SKM-1 treated with dmso at 0.1 percent for 144 hours (cell line): Measurements from ENCODE around the gene TRIP6.

Source experiments
- DNase-seq: peaks from one replicate; lab custom pipeline; 2025; ENCODE audit not compliant: unreplicated experiment; lab: John Stamatoyannopoulos, UW

Gene TRIP6

DNA sequence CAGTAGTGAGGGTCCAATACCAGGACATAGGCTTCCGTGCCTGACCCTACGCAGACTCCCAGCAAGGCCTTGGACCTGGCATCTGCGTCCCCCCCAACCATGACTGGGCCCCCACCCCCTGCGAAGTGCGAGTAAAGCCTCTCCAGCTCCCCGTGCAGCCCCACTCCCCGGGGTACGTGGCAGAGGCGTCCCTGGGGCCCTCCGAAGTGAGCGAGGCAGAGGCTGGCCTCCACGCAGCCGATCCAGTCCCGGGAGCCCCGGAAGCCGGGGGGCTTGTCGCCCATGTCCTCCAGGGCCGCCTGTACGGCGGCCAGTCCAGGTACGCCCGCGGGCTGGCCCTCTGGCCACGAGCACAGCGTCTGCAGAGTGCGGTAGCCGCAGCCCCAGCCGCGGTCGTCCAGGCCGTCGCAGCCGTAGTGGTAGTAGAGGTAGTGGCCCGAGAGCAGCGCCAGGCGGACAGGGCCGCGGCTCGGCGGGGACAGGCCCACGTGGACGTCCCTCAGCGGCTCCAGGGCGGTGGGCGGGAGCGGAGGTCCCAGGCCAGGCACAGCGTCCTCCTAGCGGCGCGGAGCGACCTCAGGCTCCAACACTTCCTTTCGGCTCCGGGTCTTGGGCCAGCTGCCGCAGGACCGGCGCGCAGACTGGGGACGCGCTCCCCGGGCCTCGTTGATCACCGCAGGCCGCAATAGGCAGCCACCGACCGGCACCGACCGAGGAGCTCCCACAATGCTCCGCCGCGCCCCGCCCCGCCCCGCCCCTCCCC, 22.0 kb downstream of the TRIP6 start, which contains the start of gene UFSP1:
Gene UFSP1 (minus strand): TSS at position 728 of the 763 bp plus-strand sequence. CDS start 444 bp downstream, at position 284.
- no peak for DNase-seq

DNA sequence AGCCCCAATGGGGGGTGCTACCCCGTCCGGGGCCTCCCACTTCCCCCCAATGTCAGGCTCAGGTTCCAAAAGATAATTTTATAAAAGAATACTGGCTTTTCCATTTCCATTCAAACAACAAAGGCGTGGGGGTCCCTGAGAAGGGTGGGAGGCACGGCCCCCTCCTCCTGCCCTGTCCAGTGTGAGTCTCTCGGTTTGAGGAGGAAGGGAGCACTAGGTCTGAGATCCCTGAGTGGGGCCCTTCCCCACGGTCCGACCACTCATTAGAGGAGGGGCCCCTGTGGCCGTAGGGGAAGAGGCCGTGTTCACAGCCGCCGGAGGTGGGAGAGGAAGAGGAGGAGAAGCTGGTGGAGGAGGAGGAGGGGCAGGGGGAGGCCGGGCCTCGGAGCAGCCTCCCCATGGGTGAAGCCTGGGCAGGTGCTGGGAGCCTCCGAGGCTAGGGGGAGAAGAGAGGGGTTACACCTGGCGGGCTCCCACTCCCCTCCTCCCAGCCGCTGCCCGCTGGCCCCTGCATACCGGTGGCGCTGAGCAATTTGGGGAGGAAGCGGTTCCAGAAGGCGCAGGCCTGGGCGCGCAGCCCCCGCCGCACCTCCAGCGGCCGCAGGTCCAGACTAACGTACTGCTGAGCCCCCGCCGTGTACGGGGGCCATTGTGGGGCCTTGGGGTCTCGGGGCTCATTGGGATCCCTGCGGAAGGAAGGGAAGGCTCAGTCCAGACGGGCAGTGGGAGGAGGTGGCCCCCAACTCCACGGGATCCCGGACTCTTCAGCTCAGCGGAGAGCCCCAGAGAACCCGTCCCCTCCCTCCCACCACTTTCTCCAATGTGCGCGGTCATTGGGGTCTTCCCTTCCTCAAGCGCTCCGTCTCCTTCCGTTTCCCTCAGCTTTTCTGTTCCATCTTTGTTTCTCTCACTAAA, 23.7 kb downstream of the TRIP6 start:
- DNase-seq, result no peak

DNA sequence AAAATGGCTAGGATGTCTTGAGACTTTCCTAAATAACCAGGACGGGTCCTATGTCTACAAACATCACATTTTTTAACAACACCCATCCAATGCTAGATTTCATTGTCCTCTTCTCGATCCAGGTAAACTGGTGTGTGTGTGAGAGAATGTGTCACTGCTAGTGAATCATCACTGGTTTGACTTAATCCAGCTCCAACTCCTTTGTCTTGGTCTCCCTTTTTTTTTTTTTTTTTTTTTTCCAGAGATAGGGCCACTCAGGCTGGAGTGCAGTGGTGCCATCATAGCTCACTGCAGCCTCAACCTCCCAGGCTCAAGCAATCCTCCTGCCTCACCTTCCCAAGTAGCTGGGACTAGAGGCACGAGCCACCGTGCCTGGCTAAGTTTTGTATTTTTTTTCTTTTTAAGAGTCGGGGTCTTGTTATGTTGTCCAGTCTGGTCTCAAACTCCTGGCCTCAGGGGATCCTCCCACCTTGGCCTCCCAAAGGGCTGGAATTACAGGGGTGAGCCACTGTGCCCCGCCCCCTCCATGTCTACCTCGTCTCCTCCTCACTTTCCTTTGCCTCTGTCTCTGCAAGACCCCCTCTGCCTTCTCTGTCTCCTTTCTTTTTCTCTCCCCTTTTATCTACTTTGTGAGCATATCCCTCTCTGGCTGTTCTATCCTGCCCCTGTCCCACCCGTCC, 24.5 kb downstream of the TRIP6 start:
- DNase-seq, result no peak

DNA sequence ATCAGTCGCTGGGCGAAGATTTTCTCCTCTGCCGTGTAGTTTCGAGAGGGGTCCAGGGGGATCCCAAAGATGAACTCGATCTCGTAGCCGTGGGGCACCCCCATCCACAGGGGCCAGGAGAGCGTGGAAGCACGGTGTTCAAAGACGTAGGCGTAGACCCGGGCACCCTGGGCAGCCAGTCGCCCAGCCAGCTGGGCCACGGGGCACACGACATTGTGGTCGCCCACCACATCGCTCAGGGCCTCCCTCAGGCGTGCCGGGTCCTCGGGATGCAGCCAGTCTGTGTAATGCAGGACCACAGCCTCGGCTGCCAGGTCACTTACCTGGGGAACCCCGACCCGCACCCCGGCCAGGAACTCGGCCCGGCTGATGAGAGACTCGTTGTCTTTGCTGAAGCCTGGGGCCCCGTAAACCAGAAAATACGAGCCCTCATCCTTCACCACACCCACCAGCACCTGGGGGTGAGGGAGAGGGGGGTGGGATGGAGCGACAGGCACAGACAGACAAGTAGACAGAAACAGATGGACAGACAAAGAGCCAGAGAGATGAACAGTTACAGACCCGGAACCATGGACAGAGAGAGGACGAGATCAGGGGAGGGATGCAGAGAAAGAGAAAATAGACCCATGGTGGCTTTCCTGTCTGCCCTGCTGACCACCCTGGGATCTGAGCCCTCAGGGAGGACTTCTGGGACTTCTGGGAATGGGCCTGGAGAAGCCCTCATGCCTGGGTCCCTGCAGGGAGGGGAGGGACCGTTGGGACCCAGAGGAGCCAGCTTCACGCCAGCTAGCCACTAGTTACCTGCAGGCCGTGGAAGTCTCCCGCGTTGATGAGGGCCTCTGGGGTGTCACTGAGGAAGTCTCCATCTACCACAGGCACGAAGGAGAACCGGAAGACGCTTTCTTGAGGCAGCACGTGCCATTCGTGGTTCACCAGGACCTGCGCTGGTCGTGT, 25.5 kb downstream of the TRIP6 start:
- no peak for DNase-seq

DNA sequence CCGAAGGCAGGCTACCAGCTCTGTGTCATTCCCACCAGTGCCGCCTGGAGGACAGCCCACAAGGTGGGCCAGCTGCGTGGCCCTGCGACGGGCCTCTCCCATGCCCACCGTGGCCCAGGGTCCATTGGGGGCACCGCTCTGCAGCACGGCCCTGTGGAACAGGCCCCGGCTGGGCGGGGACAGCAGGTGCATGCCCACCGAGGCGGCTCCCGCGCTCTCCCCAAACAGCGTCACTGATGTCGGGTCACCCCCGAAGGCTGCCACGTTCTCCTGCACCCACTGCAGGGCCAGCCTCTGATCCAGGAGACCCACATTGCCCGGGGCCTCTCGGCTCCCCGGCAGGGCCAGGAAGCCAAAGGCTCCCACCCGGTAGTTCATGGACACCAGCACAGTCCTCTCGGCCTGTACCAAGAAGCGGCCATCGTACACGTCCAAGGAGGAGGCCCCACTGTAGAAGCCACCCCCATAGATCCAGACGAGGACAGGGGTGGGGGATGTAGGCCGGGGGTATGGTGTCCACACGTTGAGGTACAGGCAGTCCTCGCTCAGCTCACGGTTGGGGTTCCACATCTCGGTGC, 26.2 kb downstream of the TRIP6 start:
- DNase-seq, result no peak

DNA sequence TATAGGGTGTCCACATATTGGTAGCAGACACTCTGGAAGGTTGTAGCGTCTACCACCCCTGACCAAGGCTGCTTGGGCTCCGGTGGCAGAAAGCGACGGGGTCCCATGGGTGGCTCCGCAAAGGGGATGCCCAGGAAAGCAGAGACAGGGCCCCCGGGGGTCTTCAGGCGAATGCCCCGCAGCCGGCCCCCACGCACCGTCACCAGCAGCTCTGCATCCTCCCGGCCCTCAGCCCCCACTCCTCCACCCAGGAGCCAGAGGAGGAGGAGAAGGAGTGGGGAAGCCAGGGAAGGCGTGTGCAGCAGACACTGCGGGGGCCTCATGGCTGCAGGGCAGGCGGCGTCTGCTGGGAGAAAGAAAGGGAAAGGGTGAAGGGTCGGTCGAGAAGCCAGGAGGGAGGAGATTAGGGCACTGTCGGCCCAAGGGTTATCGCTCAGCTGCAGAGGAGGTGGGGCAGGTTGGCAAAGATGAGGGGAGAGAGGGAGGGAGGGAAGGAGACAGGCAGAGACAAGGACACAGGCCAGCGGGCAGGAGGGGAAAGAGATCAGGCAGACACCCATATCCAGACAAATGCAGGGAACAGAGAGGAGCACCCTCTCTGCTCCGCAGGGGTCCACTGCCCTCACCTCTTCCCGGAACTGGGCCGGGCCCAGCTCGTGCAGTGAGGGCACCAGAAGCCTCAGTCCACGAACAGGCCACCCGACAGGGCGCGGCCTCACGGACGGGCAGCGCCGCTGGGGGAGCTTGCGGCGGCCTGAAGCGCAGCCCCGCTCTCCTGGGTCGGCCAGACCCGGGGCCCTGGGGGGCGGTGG, 26.9 kb downstream of the TRIP6 start:
- no peak for DNase-seq

DNA sequence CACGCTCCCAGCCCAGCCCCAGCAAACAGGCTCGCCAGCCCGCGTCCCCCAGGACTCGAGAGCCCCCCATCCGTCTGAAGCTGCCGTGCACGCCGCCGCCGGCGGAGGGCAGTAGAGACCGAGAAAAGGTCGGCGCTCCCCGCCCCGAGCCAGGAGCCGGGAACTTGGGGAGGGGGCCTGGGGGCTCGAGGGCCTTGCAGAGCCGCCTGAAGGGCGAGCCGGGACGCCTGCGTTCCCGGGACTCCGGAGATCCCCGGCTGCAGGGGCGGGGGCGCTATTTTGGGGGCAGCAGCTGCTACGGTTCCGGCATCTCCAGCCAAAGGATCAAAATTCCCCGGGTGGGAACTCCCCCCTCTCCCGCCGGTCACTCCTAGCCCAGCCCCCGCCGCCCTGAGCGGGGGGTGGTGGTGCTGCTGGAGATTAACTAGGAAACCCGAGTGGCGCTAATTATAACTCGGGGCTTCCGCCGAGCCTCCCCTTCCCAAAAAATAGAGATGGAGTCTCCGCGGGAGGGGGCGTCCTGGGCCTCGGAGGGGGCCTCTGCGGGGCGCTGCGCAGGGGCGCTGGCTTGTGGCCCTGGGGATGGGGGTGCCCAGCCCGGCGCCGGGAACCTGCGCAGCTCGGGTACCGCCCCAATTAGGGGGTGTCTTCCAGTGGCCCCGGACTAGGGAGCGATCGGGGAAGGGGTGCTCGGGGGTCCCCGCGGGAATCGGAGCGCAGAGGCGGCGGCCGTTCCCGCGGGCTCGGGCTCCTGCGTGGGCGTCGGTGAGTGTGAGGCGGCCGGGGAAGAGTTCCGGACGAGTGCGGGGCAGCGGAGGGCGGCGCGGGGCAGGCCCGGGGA, 27.9 kb downstream of the TRIP6 start:
- peak; percentile 10 for DNase-seq

DNA sequence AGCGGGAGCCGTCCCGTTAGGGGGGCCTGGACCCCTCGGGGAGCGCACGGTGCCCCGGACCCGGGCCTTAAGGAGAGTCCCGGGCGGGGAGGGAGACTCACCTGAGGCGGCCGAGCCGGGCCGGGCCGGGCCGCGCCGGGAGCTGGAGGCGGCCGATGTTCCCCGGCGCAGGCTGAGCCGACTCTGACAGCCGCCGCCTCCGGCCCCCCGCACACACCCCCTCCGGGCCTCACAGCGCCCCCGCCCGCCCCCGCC, 28.4 kb downstream of the TRIP6 start, which contains the start of gene ACHE:
Gene ACHE (minus strand): TSS at position 188 of the 255 bp plus-strand sequence. CDS start 1,656 bp downstream, outside the sequence.
- DNase-seq, result no peak

DNA sequence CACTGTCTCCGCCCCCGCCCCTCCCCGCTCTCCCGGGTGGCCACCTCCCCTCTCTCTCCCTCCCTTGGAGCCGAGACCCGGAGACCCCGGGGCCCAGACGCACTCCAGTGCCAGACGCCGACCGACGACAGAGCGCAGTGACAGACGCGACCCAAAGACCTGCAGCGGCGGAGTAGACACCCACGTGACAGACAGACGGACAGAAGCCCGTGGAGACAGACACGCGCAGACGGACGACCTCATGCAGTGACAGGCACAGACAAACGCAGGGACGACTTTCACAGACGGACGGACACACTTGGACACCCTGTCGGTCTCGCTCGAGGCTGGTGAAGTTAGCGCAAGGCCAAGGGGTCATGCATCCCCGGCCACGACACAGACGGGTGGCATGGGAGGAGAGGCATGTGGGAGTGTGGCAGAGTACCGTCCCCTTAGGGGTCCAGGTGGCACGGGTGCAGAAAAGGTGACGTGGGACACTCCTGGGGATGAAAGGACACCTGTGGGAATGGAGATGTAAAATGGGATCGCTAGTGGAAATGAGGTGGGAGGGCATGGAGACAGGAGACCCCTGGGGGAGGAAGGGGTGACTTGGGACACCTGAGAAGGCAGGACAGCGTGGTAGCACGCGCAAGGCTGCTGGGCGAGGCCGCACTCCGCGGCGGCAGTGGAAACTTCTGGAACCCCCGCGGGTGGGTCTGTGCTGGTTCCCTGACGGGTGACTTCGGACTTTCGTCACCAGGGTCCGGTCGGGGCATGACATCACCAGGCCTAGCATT, 29.0 kb downstream of the TRIP6 start:
- peak; percentile 26 for DNase-seq

DNA sequence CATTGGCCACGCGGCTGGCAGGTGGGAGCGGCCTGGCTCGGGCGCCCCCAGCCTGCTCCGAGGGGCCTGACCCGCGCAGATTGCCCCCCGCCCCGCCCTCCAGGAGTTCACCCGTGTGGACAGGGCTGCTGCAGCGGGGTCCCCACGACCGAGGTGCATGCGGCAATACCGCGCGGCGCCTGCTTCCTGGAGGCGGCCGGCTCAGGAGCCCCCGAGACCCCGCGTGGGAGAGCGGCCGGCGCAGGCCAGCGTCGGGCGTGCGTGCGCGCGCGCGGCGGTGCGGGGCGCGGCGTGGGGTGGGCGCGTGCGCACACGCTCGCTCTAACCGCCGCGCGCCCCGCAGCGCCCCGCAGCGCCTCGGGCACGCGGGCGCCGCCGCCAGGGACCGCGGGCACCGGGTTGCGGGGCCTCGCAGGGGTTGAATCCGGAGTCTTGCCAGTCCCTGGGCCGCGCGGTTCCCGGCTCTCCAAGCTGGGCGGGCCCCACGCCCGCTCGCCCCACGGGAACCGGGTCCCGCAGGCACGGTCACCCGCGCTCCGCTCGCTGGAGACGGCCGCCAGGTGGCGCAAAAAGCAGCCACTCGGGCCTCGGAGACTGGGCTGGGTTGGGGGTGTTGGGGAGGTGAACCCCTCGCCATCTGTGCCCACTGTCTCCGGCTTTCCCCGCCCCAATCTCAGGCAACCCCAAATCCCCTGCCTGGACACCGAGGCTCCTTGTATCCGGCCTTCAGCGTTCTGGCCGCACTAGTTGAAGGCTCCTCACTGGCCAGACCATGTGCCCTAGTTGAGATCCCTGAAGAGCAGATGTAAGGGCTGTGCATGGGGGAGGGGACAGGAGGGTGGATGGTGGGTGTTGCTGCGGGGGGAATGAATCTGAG, 29.8 kb downstream of the TRIP6 start:
- peak; percentile 28 for DNase-seq

DNA sequence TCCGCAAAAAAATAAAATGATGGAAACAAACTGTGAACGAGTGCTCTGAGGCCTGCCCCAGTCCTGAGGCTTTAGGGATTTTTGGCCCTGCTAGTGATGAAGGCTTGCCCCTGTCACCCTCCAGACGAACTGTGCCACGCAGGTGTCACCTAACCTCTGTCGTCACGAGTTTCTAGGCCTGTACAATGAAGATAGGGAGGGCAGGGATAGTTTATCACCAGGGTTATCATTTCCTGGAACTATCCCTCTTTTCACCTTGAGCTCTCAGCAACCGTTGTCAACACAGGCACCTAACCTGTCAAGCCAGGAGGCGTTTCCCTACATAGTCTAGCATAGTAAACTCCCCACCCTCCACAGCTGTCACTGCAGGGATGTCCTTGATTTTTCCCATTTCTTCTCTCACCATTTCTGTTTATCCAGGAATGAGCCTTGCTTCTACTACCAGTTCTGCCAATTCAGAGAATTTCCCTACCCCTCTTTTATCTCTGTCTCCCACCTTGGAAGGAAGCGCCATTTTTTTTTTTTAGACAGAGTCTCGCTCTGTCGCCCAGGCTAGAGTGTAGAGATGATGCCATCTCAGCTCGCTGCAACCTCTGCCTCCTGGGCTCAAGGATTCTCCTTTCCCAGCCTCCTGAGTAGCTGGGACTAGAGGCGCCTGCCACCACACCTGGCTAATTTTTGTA, 30.7 kb downstream of the TRIP6 start:
- no peak for DNase-seq

DNA sequence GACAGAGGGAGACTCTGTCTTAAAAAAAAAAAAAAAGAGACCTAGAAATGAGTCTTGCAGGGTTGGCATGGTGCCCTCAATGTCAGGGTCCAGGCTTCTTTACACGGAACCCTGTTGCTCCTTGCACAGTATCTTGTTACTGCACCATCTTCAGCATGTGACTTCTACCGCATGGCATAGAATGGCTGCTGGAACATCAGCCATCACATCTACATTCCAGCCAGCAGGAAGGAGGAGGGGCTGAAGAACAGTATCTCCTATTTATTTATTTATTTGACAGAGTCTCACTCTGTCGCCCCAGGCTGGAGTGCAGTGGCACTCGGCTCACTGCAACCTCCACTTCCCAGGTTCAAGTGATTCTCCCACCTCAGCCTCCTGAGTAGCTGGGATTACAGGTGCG, 32.2 kb downstream of the TRIP6 start:
- no peak for DNase-seq

DNA sequence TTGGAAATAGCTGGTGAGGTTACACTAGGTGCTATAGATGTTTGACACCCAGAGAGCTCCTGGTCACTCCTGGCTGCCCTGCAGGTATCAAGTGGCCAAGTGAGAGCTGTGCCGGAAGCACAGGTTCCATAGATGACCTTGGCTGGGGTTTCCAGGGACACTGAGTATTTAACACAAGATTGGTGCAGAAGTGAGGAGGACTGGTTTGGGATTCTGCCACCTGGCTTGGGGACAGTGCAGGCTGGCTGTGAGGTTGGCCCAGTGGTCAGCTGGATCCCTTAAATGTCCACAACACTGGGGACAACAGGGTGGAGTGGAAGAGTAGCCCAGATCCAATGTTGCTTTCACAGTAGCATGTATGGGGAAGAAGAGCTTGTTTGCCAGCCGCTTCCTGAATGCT, 33.8 kb downstream of the TRIP6 start:
- DNase-seq, result no peak

DNA sequence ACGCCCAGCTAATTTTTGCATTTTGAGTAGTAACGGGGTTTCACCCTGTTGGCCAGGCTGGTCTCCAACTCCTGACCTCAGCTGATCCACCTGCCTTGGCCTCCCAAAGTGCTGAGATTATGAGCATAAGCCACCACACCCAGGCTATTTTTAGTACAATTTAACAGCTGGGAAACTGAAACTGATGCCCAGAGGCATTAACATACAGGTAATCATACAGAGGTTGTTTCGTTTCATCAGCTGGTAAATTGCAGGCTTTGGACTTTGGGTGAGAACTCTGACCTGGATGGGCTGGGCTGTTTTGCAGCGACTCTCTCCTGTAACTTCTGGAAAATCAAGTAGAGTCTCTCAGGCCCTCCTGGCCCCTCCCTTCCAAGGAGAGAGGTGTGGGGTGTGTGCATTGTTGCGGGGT, 34.7 kb downstream of the TRIP6 start:
- DNase-seq, result no peak

DNA sequence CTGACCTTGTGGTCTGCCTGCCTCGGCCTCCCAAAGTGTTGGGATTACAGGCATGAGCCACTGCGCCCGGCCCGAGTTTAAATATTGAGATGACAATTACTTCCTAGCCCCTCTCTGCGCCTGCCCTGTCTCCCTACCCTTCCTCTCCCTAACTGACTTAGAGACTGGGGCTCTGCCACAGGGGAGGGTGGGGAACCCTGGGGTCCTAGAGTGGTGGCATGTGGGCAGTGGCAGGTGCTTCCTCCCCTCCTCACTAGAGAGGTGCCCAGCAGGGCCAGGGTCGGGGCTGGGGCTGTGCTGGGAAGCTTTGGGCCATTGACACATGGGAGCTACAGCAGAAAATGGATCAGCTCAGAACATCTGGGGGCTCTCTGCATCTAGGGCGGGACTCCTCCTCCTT, 35.5 kb downstream of the TRIP6 start:
- DNase-seq, result no peak

DNA sequence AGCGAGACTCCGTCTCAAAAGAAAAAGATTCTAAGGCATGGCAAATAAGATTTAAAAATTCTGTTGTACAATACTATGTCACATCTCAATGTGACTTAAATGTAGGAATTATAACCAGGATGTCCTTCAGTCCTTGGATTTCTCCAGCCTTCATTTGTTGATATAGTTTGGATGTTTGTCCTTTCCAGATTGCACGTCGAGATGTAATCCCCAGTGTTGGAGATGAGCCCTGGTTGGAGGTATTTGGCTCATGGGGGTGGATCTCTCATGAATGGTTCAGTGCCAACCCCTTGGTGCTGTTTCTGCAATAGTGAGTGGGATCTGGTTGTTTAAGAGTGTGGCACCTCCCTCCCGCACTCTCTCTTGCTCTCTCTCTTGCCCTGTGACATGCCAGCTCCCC, 41.3 kb downstream of the TRIP6 start:
- DNase-seq, result no peak
